NCI-H446 (cell line): ENCODE data around the gene NDEL1.
A peak's percentile ranks its signal among the peaks of the same experiment; 100 is the strongest.

ENCODE experiments used
- DNase-seq, 2 experiments: peaks; one replicate each; lab custom pipeline; 2025; lab: John Stamatoyannopoulos, UW

The NDEL1 gene

DNA sequence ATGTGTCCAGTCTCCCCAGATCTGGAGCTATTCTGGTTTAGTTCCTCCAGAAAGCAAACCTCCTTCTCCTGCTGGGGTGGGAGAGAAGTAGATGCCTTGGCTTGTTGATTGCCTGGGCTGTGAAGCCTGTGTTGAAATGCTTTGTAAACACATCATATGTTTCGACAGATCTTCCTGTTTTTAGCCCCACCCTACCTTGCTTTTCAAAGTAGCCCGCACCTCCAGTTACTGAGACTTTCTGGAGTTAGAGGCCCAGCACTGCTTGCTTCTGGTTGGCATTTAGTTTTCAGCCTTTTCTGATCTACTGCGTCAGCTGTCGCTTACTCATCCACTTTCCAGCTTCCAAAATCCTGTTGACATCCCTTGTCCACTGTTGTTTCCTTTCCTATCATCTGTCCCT, 17.9 kb upstream of the NDEL1 start:
- DNase-seq: no peak

DNA sequence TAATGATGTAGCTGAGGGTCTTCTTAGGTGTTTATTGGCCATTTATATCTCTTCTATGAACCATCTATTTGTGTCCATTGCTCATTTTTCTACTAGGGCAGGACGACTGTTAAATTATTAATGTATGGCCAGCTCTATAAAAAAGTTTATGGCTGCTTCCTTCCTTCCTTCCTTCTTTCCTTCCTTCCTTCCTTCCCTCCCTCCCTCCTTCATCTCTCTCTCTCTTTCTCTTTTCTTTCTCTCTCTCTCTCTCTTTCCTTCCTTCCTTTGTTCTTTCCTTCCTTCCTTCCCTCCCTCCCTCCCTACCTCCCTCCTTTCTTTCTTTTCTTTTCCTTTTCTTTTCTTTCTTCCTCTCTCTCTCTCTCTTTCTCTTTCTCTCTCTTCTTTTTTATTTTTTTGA, 17.2 kb upstream of the NDEL1 start:
- DNase-seq: no peak

GRCh38 chr17:8419305-8419704, 16.4 kb upstream of the NDEL1 start:
- DNase-seq: no peak

DNA sequence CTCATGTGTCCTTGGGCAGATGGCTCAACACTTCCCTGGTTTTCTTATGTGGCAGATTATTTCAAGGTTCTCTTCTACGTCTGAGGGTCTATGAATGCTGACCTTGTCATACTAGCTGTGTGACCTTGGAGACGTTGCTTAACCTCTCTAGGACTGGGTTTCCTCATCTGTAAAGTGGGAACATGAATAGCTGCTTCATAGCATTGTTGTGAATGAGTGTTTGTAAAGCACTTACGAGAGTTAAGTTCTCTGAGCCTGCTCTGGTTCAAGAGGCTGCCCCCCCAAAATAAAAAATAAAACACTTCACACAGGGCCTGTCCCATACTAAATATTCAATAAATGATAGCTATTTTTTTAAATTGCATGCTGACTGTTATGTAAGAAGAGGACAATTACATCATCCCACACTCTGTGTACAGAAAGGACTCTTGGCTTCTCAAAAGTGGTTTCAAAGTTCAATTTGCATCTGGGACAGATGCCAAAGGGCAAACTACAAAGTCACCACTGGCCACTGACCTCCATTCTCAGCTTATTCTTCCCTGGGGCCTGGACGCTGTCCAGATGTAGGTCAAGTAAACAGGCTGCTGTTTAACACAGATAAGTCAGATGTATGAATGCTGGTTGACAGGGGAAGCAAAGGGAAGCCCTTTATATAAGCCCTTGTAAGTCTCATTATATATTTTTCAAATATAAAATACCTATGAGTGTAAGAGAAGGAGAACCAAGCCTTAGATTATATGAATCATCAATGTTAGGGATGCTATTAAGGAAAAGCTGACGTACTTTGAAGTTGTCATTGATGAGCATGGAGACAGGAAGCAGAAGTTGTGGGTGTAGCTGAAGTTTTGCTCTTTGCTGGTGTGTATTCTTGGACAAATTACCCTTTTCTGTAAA, 15.4 kb upstream of the NDEL1 start:
- DNase-seq: no peak

DNA sequence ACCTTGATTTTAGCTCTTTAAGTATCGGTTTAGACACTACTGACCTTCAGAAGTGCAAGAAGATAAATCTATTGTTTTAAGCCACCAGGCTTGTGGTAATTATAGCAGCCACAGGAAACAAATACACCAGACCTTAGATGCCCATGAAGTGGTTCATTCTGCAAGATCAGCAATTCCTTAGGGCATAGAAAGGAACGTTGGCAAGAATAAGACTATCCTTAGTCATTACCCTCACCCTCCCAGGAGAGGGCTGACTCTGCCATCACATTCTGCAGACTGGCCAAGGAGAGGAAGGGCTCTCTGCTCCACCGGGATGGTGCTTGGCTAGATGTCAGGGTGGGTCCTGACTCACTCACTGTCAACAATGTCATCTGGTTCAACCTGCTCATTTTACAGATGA, 14.1 kb upstream of the NDEL1 start:
- DNase-seq: no peak

GRCh38 chr17:8426094-8426720, 9.5 kb upstream of the NDEL1 start:
- DNase-seq: no peak

DNA sequence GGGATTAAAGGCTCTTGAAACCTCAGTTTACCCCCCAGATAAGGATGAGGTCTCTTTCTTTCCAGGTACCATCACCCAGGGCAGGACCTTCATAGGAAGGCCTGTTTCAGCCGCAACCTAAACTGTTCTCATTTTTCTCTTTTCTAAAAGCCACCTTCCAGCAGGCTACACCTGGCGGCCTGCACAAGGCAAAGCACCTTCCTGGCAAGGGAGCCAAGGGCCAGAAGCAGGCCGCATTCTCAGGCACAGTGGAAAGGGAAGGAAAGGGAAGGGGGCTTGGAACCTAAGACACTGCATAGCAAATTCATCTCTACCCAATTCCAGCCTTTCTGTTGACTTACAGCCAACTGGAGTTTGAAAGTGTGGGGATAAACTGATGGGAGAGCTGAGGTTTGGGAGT, 8.9 kb upstream of the NDEL1 start:
- no peak for DNase-seq

GRCh38 chr17:8430966-8431365, 4.7 kb upstream of the NDEL1 start:
- DNase-seq: peak in 1 of 2 experiments; percentile 53

- peak in 1 of 2 experiments; percentile 39 for DNase-seq
Observed at GRCh38 chr17:8436169-8436843, 622 bp downstream of the NDEL1 start.

DNA sequence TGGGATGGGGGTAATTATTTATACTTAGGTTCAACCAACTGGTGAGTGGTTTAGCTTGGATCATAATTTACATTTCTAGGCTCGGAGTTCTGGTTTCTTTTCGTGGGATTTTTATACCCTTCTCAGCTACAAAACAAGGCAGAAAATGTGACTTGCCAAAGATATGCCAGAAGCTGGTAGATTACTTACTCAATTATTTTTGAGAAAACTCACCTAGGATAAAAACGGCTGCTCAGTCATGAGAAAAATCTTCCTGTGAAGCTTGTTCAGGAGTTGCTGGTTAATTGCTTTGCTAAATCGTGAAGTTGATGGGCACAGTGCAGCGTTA, 1.1 kb downstream of the NDEL1 start:
- DNase-seq: no peak

DNA sequence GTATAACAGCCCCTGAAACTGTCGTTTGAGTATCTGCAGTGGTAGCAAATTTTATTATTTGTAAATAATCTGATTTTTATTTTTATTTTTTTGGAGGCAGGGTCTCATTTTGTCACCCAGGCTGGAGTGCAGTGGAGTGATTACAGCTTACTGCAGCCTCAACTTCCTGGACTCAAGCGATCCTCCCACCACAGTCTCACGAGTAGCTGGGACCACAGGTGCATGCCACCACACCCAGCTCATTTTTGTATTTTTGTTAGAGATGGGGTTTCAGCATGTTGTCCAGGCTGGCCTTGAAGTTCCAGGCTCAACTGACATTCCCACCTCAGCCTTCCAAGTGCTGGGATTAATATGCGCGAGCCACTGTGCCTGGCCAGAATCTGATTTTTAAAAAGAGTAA, 2.8 kb downstream of the NDEL1 start:
- no peak for DNase-seq

- no peak for DNase-seq
Observed at GRCh38 chr17:8439681-8440080, 4.0 kb downstream of the NDEL1 start.

- no peak for DNase-seq
Observed at GRCh38 chr17:8441690-8442089, 6.0 kb downstream of the NDEL1 start.

GRCh38 chr17:8442310-8442709, 6.6 kb downstream of the NDEL1 start:
- no peak for DNase-seq

GRCh38 chr17:8443756-8444155, 8.1 kb downstream of the NDEL1 start:
- no peak for DNase-seq

DNA sequence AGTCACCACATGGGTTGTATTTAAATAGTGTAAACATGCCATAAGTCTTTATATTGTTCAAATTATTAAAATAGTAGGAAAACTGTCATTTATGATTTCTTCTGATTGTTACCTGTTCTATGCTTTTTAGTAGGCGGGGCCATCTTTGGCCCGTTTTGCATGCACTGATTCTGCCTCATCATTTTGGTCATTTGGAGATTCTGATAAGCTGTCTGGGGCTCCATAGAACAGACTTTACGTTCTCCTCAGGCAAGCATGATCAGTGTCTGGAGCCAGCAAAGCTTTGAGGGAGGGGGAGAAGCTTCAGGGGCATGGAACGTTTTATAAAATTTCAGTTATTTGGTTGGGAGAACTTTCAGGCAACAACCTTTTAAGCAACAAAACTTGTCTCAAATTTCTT, 8.8 kb downstream of the NDEL1 start:
- DNase-seq: no peak

GRCh38 chr17:8445536-8445935, 9.9 kb downstream of the NDEL1 start:
- no peak for DNase-seq

DNA sequence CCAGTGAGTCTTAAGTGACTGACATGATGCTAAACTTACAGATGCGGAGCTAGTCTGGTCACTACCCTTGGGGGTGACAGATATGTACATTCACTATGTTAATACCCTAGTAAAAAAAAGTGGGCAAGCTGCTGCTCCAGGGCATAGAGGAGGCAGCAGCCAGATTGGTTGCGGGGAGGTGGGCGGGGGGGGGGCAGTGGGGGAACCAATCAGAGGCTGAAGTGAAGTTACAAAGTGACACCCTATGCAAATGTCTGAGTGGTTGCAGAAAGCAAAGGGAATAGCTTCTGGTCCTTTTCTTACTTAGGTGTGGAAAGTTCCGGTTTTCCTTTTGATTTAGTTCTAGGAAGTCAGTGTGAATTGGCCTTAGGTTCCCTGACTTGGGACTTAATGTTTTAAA, 12.1 kb downstream of the NDEL1 start:
- no peak for DNase-seq

DNA sequence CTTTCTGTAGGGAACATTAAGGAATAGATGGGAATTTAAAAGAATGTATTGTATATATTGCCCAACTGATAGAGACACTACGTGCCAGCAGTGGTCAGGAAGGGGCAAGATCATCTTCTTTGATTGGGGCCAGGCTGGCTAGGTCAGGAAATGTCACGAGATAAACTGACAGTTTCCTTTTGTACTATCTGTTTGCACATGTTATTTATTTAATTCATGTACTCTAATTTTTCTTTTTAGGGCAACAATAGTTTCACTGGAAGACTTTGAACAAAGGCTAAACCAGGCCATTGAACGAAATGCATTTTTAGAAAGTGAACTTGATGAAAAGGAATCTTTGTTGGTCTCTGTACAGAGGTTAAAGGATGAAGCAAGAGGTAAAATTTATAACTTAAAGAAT, 12.6 kb downstream of the NDEL1 start:
- no peak for DNase-seq

DNA sequence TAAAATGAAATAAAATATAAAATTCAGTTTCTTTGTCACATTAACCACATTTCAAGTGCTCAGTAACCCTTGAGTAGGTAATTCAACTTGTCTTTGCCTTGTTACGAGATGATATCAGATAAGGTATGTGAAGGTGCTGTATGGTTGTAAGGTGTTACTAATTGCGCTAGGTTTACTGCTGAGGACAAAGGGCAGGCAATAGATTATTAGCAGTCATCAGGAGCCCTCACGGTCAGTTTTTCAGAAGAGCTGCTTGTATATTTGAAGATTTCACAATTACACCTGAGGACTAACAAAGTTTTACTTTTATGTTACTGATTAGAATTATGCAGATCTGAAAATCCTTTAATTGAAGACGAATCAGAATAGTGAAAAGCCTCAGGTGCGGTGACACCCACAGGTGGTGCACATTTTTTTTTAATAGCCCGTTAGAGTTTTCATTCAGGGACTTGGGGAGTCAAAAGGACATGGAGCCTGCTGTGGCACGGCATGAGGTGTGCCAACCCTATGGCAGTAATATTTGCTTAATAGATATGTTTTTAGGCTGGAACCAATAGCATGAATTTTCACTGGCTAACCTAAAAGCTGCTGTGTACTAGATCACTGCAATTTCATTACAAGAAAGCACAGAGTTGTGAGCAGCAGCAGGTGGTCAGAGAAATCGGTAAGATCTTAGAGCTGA, 16.4 kb downstream of the NDEL1 start:
- DNase-seq: no peak

DNA sequence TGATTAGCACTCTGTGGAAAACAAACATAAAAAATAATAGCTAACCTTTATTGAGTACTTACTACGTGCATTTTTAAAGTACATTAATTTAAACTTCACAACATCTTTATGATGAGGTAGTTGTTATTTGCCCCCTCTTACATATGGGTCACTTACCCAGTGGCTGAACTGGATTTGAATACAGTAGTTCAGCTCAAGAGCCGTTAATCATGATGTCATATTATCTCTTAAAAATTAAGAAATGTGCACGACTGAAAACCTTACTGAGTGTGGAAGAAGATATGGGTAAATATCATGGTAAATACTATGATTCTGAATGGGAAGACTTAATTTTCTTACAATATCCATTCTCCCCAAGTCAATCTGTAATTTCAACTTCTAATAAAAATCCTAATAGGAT, 17.6 kb downstream of the NDEL1 start:
- DNase-seq: no peak

DNA sequence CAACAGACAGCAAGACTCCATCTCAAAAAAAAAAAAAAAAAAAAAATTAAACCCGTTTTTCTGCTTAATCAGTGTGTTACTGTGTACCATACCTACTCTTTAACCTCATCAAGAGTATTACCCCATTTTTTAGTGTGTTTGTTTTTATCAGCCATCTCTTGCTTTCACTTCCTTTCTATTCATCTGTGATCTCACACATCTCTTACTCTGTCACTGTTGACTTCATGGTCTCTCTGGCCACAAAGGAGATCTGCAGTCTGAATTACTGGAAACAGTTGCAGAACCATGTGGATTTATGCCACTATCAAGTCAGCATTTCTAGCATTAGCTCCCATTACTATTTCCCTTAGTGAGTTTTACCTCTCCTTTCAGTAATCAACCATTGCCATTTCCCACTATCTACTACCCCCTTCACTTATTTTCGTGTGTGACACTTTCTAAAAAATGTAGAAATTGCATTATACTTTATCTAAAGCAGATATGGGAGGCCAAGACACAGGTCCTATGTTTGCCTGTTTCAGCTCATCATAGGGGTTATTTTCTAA, 20.1 kb downstream of the NDEL1 start:
- no peak for DNase-seq
